GM21576 (cell line): ENCODE results near the gene KCNIP1.

Experiments
- ATAC-seq: cut with Tn5 transposase; IDR thresholded peaks from one replicate; pipeline ENCODE4 v1.9.1; 2021; ENCODE audit warnings: mild to moderate bottlenecking, moderate library complexity; ENCODE audit not compliant: unreplicated experiment

Gene KCNIP1

DNA sequence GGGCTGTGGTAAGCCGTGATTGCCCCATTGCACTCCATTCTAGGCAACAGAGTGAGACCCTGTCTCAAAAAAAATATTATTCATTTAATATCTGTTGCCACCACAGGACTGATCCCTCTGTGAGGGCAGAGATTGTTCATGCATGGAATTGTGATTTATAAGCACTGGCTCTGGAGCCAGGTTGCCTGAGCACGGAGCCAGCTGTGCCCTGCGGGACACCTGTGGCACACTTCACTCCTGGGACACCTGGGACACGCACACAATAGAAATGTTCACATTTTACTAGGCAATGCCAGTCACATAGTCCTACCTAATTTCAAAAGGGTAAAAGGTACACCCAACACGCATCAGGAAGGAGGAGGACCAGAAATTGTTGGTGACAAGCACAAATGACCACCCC, 196.7 kb downstream of the KCNIP1 start:
- no peak for ATAC-seq

DNA sequence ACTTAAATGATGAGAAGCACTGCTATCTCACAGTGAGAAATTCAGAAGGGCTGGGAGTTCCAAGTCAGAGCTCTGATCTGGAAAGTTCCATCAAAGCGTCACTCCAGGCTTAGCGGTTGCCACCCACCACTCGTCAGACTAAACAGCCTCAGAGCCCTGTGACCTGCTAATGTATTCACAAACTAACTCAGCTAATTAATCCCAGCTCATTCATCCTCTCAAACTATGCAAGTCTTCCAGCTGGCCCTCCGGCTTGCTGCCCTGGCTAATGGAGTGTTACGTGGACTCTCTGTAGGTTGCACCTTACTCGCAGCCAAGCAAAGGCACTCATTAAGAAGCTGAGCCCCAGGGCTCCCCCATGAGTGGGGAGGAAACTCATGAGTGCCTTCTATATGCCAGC, 197.5 kb downstream of the KCNIP1 start:
- no peak for ATAC-seq

DNA sequence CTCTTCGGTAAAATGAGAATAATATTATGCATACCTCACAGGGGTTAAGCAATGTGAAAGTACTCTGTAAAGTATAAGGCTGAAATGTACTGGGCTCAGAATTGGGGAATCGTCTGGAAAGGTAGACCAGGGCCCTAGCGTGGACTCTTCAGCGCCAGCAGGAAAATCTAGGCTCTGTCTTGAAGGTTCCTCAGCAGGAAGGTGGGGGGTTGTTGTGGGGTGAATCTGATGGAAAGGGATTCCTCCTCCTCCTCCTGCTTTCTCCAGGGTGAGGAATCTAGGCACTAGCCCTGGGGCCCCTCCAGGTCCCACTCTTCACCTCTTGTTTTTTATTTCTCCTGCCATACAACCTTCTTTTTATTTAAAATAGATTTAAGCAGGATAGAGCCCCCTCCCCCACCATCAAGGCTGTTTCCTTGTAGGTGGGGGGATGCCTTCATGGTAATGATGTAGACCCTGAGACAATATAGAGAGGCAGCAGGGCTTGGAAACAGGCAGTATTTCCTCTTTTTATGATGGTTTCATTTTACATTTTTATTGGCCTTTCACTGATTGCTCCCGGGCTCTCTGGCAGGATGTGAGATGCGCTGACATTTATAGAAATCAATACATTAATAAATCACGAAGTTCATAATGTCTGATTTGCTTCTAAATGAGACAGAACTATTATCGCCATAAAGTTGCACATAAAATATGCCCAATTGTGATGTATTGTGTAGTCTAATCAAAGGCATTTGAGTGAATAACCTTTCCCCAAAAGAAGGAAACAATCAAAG, 200.8 kb downstream of the KCNIP1 start:
- no peak for ATAC-seq

DNA sequence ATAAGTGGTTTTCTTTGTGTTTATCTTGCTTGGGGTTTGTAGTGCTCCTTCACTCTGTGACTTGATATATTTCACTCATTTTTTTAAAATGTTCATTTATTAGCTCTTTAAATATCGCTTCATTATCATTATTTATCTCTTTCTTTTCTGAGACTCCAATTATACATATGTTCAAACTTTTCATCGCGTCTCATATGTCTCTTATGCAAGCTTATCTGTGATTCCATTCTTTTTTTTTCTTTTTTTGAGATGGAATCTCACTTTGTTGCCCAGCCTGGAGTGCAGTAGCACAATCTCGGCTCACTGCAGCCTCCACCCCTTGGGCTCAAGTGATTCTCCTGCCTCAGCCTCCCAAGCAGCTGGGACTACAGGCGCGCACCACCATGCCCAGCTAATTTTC, 205.8 kb downstream of the KCNIP1 start:
- no peak for ATAC-seq

DNA sequence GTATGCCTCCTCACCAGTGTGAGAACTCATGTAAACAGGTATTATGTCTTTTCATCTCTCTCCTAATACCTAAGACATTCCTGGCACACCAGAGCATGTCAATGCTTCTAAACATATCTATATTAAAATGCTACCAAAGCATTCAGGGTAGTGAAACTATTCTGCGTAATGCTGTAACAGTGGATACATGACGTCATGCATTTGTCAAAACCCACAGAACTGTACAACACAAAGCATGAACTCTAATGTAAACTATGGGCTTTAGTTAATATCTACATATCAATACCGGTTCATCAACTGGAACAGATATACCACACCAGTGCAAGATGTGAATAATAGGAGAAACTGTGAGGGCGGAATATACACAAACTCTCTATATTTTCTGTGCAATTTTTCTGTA, 207.5 kb downstream of the KCNIP1 start:
- ATAC-seq, result no peak

DNA sequence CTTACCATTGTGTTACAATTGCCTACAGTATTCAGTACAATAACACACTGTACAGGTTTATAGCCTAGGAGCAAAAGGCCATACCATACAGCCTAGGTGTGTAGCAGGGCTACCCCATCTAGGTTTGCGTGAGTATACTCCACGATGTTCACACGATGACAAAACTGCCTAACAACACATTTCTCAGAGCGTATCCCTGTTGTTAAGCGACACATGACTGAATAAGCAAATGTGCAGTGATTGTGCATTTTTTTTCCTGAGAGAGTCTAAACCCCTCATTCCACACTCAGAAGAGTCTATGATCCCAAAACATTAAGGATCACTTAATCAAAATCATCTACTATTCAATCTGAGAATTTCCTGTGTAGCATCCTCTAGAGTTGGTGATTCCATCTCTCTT, 211.3 kb downstream of the KCNIP1 start:
- no peak for ATAC-seq

DNA sequence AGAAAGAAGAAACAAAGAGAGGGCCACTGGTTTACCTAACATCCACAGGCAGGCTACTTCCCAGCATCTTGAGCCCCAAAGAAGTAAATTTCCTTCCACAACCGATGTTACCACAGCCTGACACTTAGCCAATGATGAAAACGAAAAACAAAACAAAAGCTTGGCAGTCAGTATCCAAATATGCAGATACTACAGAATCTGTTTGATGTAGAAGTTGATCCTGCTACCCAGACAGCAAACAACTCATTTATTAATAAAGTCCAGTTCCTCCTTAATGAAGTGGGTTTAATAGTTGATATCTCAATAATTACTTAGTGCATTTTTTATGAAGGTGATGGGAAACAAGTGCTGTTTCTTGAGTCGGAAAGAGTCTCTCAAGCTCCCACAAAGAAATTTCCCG, 212.6 kb downstream of the KCNIP1 start:
- ATAC-seq, result no peak

DNA sequence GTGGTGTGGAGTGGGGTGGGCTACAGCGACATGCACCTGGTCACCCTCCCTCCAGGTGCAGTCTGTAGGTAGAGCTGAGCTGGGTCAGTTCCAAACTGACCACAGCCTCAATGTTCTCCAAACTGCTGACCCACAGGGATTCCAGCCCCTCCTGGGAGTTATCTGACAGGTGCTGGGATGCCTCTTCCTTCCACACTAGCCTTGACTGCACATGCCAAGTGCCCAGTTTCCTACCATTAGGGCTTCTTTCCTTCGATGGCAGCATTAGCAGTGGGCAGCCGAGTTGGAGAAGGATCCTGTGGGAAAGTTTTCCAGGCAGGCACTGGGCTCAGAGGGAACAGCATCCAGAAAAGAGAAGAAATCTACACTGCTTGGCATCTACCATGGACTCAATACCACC, 215.7 kb downstream of the KCNIP1 start:
- ATAC-seq, result no peak

DNA sequence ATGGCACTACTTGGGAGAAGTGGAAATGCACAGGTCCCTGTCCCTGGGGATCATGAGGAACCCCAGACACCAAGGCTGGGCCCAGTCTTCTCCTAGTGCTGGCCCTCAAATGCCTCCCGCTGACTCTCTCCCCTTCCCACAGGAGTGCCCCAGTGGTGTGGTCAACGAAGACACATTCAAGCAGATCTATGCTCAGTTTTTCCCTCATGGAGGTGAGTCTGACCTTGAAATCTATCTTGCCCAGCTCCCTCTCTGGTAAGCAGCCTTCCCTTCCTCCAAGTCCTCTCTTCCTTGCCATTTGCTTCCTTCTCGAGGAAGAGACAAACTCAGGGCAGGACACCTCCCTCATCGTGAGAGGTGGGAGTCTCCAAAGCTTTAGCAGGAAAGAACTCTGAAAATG, 216.4 kb downstream of the KCNIP1 start:
- ATAC-seq, result no peak

DNA sequence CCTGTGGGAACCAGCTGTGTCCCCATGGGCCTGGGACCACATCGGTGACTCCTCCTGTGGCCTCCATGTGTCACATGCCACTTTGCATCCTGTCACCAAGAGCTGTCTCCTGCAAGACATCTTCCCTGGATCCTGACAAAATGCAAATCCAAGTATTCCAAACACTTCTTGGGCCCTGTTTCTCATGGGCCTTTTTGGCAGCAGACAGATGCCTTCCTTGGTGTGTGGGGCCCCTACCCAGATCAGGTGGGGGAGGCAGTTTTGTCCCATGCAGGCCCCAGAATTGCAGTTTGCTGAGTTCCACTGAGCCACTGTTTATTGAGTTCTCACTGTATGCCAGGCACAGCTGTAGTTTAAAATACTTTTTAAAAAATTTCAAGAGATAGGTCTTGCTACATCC, 217.2 kb downstream of the KCNIP1 start:
- no peak for ATAC-seq

DNA sequence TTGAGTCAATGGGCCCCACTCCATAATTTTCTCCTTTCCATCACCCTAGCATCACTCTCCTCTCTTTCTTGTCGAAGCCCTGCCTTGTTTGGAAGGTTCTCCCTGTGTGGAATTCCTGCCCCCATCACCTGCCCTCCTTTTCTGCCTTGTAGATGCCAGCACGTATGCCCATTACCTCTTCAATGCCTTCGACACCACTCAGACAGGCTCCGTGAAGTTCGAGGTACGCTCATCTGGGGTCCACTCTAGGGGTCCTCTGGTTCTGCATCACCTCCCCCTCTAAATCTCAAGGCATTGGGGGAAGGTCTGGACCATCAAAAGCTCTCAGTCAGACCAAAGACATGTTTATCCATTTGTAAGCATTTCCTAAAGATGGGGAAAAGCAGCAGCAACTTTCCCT, 217.9 kb downstream of the KCNIP1 start:
- ATAC-seq, result no peak

DNA sequence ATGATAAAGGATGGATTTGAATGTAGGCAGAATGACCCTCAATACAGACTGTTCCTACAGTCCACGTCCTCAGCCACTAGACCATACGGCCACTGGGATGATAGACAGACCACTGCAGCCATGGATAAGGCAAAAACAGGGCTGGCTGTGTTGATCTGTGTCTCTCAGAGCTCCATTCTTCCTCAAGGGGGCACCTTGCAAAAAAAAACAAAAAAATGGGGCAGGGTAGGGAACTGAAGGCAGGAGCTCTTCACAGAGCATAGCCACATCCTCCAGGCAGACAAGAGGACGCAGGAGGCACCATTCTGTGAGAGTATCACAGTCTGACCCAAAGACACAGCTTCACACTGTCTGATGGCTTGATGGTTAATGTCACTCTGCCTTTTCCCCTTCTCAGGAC, 218.5 kb downstream of the KCNIP1 start:
- ATAC-seq, result no peak

DNA sequence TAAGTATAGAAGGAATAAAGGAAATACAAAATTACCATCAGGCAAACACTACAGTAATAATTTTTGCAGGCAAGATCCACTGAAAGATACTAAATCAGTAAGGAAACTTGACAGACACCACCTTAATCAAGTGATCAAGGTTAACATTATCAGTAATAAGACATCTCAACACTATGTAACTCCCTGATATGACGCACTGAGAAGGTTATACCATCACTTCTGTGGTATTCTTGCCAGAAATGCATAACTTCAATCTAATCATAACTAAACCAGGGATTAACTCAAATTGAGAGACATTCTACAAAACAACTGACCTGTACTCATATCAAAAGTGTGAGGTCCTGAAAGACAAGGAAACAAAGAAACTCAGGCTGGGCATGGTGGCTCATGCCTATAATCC, 227.2 kb downstream of the KCNIP1 start:
- ATAC-seq, result no peak

DNA sequence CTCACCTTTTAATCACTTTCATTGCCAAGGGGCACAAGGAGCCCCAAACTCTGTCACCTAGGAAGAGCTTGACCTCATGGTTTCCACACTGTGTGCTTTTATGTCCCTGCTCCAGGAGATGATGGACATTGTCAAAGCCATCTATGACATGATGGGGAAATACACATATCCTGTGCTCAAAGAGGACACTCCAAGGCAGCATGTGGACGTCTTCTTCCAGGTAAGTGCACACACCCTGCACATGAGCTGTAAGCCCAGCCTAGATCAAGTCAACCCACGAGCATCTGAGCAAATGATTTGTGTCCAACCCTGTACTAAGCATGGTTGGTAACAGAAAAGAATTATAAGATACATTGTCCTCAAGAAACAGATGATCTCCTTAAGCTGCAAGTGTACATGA, 228.9 kb downstream of the KCNIP1 start:
- no peak for ATAC-seq

DNA sequence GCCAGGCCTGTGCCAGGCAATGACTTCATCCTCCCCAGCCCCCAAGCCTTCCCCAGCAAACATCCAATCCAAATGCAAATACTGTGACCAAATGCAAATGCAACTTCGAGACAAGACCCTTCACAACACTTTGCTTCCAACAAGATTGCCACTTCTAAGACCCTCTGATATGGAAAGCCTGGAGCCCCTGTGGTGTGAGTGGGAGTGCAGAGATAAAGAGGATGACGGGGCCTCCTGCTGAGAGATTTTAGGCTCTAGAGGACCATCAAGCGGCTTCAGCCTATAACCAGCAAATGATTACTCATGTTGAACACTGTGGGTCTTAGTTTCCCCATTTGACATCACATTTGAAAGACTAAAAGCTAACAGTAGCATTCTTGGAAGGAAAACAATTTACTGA, 233.1 kb downstream of the KCNIP1 start:
- no peak for ATAC-seq

DNA sequence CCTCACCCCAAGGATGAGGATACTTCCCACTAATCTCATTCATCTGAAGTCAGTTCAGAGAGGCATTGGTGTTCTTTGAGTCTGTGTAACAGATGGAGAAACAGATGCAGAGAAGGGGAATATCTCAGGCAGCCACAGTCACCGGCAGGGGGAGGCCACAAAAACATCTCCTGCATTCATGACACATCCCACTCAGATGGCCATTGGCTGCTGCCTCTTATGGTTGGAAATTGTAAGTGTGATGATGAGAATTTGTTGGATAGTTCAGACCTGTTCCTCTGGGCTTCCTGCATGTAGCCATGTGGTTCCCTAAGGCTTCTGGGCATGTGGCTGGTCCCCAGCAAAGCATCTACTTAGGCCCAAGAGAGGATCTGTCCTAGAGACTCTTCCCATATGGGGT, 233.8 kb downstream of the KCNIP1 start:
- no peak for ATAC-seq

DNA sequence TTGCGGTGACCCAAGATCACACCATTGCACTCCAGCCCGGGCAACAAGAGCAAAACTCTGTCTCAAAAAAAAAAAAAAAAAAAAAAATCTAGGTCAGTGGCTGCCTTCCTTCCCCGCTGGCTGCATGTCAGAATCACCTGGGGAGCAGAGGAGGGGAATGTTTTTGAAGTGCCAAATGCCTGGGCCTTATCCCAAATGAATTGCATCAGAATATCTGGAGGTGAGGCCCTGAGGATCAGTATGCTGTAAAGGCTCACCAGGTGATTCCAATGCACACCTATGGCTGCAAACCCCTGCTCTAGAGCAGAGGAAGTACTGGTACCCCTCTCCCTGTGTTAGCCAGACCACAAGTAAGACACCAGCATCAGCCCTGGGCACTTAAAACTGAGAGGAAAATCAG, 235.0 kb downstream of the KCNIP1 start:
- no peak for ATAC-seq

DNA sequence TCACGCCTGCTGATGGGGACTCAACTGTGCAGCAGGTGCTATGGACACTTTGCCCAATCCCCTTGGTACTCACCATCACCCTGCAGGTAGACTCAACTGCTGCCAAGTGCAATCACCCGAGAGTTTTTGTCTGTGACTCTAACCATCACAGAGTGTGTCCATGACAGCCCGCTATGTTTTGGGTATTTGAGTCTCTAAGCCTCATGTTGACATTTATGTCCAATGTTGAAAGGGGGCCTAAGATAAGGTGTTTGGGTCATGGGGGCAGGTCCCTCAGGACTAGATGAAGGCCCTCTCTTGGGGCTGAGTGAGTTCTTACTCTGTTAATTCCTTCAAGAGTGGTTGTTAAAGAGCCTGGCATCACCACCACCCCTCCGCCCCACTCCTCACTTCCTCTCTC, 235.6 kb downstream of the KCNIP1 start:
- no peak for ATAC-seq

DNA sequence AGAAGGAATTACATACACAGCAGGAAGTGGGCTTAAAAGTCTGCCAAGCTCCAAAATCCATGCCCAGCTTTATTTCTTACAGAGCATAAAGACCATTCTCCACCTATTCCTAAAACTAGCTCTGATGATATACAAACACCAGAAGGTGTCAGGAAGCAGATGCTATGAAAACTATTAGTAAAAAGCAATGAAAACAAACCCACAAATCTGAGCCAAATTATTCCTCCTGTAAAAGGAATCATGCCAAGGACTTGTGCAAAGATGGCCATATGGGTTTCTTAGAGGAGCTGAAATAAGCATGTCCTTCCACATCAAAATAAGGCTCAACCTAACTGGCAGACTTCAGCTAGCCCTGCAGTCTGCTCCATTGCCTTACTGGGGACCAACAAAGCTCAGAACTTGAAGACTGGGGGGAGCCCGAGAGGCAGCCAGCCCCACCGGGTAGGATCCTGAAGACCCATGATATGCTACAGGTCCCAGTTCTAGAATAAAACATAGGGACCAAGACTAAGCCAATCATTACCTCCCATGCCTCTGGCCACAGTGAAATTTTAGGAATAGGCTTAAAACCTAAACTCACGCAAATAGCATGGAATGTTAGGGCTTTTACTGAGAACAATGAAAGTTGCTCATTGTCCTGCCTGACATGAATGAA, 236.9 kb downstream of the KCNIP1 start:
- no peak for ATAC-seq

DNA sequence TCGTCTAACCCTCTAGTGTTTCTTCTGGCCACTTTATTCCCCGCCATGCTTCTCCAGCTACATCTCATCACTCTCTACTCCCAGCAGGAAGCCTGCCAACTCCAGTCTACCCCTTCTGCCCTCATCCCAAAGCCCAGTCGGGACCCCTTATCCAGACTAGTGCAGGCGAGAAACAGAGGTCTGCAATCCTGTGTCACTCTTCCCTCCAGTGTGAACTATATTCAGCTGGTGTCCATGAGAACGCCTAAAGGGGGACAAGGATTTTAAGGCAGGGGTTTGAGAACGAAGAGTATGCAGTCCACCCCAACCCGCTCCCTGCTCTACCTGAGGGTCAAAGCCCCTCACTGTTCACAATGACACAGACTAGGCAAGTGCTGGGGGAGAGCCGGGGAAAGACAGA, 238.0 kb downstream of the KCNIP1 start:
- ATAC-seq, result no peak

DNA sequence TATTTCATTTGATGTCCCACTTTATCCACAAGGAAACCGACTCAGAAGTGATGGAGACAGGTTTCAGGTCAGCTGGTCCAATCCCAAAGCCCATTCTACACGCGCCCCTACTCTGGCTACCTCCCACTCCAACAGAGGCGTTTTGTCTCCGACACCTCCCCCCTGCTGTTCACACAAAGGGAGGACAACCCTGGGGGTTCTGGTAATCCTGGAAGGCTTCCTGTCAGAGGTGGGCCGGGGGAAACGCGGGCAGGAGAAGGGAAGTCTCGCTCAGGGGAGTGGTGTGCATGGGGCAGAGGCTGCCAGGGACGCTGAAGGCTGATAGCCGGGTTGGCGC, 240.0 kb downstream of the KCNIP1 start:
- ATAC-seq, result no peak

DNA sequence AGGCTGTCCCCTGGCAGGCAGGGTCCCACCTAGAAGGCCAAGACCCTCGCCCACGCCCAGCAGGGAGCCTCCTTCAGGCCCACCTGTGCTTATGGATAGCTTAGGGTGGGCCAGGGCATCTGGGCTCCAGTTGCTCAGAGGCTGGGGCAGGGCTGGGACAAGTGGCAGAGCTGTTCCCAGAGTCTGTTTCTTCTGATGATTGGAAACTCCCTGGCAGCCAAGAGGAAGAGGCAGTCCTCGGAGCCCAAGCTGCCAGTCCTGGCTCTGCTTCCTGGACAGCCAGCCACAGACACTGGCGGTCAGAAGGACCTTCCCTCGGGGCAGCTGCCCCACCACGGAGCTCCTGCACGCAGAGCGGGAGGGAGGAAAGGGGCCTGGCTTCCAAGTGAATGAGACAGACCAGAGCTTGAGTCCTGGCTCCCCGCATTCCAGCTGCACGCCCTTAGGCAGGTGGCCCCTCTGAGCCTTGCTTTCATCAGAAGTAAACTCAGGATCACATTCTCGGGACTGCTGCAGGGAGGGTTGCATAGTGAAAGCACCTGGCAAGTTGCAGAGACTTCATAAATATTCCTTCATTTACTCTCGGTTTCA, 241.8 kb downstream of the KCNIP1 start:
- ATAC-seq, result no peak
